GM12873 (cell line): Measurements from ENCODE around the gene SIK3.

Experiments
- CTCF ChIP-seq: IDR thresholded peaks from 2 replicates; pipeline ENCODE4 v1.5.1; 2012; ENCODE audit warnings: low read depth, mild to moderate bottlenecking, moderate library complexity, low read length, control low read depth; ENCODE audit not compliant: insufficient read depth; ENCODE audit errors: missing control alignments

SIK3 gene

GRCh38 chr11:116986521-116987105, 111.6 kb downstream of the SIK3 start:
- TF ChIP-seq CTCF: no peak

- TF ChIP-seq CTCF: no peak
Measured at GRCh38 chr11:116984589-116984988, 113.6 kb downstream of the SIK3 start.

GRCh38 chr11:116984186-116984585, 114.0 kb downstream of the SIK3 start:
- no peak for TF ChIP-seq CTCF

- TF ChIP-seq CTCF: no peak
Measured at GRCh38 chr11:116981266-116981885, 116.9 kb downstream of the SIK3 start.

- no peak for TF ChIP-seq CTCF
Measured at GRCh38 chr11:116980136-116980793, 118.0 kb downstream of the SIK3 start.

GRCh38 chr11:116976941-116977570, 121.2 kb downstream of the SIK3 start:
- no peak for TF ChIP-seq CTCF

- TF ChIP-seq CTCF: no peak
Measured at GRCh38 chr11:116975661-116976060, 122.6 kb downstream of the SIK3 start.
